IPS-18a (cell line): ENCODE results near the gene SYT7.

Source experiments
- H3K27ac ChIP-seq: one replicate; pipeline ENCODE4 v1.5.1; 2013; ENCODE audit warnings: low read length
- H3K27me3 ChIP-seq: one replicate; pipeline ENCODE4 v1.6.1; 2013; ENCODE audit warnings: mild to moderate bottlenecking, low read length; ENCODE audit not compliant: control insufficient read depth, insufficient read depth
- H3K36me3 ChIP-seq: one replicate; pipeline ENCODE4 v1.6.1; 2013; ENCODE audit warnings: low read depth, low read length; ENCODE audit not compliant: control insufficient read depth
- H3K4me1 ChIP-seq: one replicate; pipeline ENCODE4 v1.6.1; 2013; ENCODE audit warnings: low read depth, low read length; ENCODE audit not compliant: control insufficient read depth
- H3K4me3 ChIP-seq: one replicate; pipeline ENCODE4 v1.5.1; 2013; ENCODE audit warnings: low read length
- H3K9ac ChIP-seq: one replicate; pipeline ENCODE4 v1.6.1; 2013; ENCODE audit warnings: mild to moderate bottlenecking, low read length, moderate library complexity
- H3K9me3 ChIP-seq: one replicate; pipeline ENCODE4 v1.6.1; 2013; ENCODE audit warnings: low read depth, low read length; ENCODE audit not compliant: control insufficient read depth

The SYT7 gene

DNA sequence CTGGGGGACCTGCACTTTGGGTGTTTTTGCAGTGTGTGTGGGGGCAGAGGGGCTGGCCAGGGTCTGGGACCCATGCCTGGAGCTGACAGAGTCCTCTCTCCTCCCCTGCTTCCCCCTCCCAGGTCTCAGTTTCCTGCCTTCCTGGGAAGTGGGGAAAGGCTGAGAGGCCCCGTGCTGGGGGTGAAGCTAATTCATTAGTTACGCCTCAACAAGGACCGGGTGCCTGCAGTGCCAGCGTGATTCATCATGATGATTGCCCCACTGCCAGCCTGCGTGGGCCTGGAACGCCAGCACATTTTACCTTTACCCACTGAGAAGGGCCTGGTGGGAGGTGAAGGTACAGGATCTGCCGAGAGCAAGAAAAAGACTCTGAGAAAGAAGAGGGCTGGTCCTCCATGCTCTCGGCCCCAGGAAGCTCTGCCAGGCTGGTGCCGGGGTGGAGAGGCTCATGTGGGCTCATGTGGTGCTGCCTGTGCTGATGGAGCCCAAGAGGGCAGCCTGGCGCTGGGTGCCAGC is 75.2 kb downstream of the SYT7 start:
- Histone ChIP-seq H3K9ac (no peak overlapping the region), H3K27ac (no peak overlapping the region), H3K9me3 (no peaks in the 10 kb centered on the region), H3K4me3 (no peak overlapping the region), H3K27me3 (peaks cover 39% of the 10 kb centered on the region), H3K36me3 (no peaks in the 10 kb centered on the region), H3K4me1 (peaks cover 13% of the 10 kb centered on the region)

DNA sequence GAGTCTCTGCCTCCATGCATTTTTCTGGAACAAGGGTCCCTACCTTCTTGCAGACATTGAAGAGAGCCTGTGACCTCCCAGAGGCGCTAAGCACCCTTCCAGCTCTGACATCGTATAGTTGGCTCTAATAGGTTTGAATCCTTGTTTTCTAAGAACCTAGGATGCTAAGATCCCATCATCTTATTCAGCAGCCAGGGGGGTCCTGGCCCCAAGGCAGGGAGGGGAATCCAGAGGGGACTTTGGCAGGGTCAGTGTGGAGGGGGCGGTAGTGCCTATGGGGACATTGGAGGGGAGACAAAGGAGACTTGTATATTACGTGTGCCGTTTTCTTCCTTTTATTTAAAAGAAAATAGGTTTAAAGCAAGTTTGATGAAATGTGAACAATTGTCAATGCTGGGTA is 75.8 kb downstream of the SYT7 start:
- no peak overlapping the region for H3K4me3 ChIP-seq
- H3K4me1 ChIP-seq: peaks cover 17% of the 10 kb centered on the region
- no peaks in the 10 kb centered on the region for H3K9me3 ChIP-seq
- H3K9ac ChIP-seq: no peak overlapping the region
- H3K27ac ChIP-seq: no peak overlapping the region
- peaks cover 33% of the 10 kb centered on the region for H3K27me3 ChIP-seq
- no peaks in the 10 kb centered on the region for H3K36me3 ChIP-seq

GRCh38 chr11:61503135-61503770 is 77.6 kb downstream of the SYT7 start:
- no peak overlapping the region for H3K9ac ChIP-seq
- H3K4me1 ChIP-seq: peaks cover 28% of the 10 kb centered on the region
- no peak overlapping the region for H3K4me3 ChIP-seq
- H3K36me3 ChIP-seq: no peaks in the 10 kb centered on the region
- no peak overlapping the region for H3K27ac ChIP-seq
- H3K9me3 ChIP-seq: no peaks in the 10 kb centered on the region
- H3K27me3 ChIP-seq: peaks cover 25% of the 10 kb centered on the region

- Histone ChIP-seq H3K27ac (no peak overlapping the region), H3K9ac (no peak overlapping the region), H3K27me3 (peaks cover 21% of the 10 kb centered on the region), H3K4me1 (peaks cover 23% of the 10 kb centered on the region), H3K4me3 (no peak overlapping the region), H3K36me3 (no peaks in the 10 kb centered on the region), H3K9me3 (no peaks in the 10 kb centered on the region)
Measured at GRCh38 chr11:61502522-61502921, 78.4 kb downstream of the SYT7 start.

GRCh38 chr11:61499816-61500491 is 80.9 kb downstream of the SYT7 start:
- Histone ChIP-seq H3K9ac (no peak overlapping the region), H3K4me3 (peak overlapping the region; percentile 39), H3K36me3 (no peaks in the 10 kb centered on the region), H3K27ac (peak overlapping the region; percentile 5), H3K9me3 (no peaks in the 10 kb centered on the region), H3K4me1 (peaks cover 15% of the 10 kb centered on the region), H3K27me3 (peaks cover 3% of the 10 kb centered on the region)

DNA sequence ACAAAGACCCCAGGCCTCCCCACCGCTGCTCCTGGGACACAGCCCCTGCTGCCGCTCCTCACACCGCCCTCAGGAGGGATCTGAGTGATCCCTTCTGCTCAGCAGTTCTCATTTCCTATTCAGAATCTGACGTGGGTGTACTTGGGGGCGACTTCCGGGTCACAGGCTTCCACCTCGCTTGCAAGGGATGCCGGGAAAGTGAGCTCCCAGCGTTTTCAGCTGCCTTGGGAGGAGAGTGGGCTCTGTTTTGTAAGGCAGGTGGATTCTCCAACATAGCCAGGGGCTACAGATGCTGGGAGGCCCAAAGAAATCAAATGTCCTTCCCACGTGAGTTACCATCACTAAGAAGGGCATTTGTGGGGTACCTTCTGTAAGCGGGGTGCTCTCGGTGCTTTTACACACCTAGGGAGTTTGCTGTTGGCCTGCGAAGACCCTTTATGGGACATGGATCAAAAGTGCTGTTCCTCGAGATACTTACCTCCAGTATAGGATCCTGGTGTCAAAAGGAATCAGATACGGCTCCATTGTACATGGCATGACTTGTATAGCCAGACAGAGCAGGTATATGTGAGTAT is 82.0 kb downstream of the SYT7 start:
- H3K27ac ChIP-seq: no peak overlapping the region
- H3K4me1 ChIP-seq: peaks cover 15% of the 10 kb centered on the region
- no peaks in the 10 kb centered on the region for H3K9me3 ChIP-seq
- peaks cover 3% of the 10 kb centered on the region for H3K27me3 ChIP-seq
- no peak overlapping the region for H3K4me3 ChIP-seq
- no peaks in the 10 kb centered on the region for H3K36me3 ChIP-seq
- no peak overlapping the region for H3K9ac ChIP-seq

- Histone ChIP-seq H3K36me3 (no peaks in the 10 kb centered on the region), H3K9ac (no peak overlapping the region), H3K4me1 (peaks cover 15% of the 10 kb centered on the region), H3K9me3 (no peaks in the 10 kb centered on the region), H3K27ac (no peak overlapping the region), H3K27me3 (peaks cover 3% of the 10 kb centered on the region), H3K4me3 (no peak overlapping the region)
Measured at GRCh38 chr11:61497876-61498275, 83.0 kb downstream of the SYT7 start.

DNA sequence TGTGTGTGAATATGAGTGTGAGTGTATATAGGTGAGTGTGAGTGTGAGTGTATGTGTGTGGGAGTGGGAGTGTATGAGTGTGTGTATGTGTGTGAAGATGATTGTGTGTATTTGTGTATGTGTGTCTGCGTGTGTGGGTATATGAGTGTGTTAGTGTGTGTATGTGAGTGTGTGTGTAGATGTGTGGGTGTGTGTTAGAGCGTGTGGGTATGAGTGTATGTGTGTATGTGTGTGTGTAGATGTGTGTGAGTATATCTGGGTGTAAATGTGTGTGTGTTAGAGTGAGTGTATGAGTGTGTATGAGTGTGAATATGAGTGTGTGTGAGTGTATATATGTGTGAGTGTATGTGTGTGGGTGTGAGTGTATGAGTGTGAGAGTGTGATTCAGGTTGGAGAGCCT is 83.4 kb downstream of the SYT7 start:
- Histone ChIP-seq H3K4me3 (no peak overlapping the region), H3K9me3 (no peaks in the 10 kb centered on the region), H3K27me3 (peaks cover 3% of the 10 kb centered on the region), H3K9ac (no peak overlapping the region), H3K27ac (no peak overlapping the region), H3K36me3 (no peaks in the 10 kb centered on the region), H3K4me1 (peaks cover 15% of the 10 kb centered on the region)

- Histone ChIP-seq H3K9ac (no peak overlapping the region), H3K27me3 (peaks cover 3% of the 10 kb centered on the region), H3K4me3 (no peak overlapping the region), H3K4me1 (peaks cover 15% of the 10 kb centered on the region), H3K36me3 (no peaks in the 10 kb centered on the region), H3K27ac (no peak overlapping the region), H3K9me3 (no peaks in the 10 kb centered on the region)
Measured at GRCh38 chr11:61496602-61497400, 84.1 kb downstream of the SYT7 start.

DNA sequence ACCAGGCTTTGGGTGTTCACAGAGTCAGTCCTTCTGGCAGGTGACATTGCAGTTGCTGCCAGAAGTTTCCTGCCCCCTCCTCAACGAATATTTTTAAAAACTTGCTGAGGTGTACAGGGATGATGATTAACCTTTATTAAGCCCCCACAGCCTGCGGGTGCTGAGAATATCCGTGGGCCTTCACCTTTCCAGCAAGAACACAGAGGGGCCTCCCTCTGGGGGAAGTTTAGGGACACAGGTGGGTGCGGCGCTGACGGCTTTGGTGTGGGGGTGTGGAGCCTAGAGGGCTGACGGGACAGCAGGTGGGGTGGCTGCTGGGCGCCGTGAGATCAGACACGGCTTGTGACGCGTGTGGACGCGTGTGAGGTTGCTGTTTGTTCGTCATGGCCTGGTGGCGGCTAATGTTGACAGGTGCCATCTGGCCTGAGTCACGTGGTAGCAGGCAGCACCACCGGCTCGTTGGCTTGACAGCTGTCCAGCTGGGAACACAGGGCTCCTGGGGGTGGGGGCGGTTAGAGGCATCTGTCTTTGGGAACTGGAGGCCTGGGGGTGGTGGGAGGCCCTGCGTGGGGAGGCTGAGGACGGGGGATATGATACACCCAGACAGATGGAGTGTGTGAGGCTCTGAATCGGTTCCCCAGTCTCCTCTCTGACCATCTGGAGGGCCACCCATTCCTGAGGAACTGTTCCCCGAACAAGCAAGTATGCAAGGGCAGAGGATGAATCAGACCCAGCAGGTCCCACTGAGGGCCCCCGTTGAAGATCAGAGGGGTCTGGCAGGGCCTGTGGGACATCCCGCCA is 84.9 kb downstream of the SYT7 start:
- H3K9me3 ChIP-seq: no peaks in the 10 kb centered on the region
- no peak overlapping the region for H3K9ac ChIP-seq
- H3K4me1 ChIP-seq: peaks cover 15% of the 10 kb centered on the region
- H3K27ac ChIP-seq: no peak overlapping the region
- H3K36me3 ChIP-seq: no peaks in the 10 kb centered on the region
- H3K4me3 ChIP-seq: no peak overlapping the region
- H3K27me3 ChIP-seq: peaks cover 3% of the 10 kb centered on the region
